GM21515 (cell line): ENCODE results near the gene SYPL1.

ENCODE experiments used
- ATAC-seq: cut with Tn5 transposase; IDR thresholded peaks from one replicate; pipeline ENCODE4 v1.9.1; 2021; ENCODE audit not compliant: unreplicated experiment

The SYPL1 gene

GRCh38 chr7:106095634-106096033 is 16.5 kb downstream of the SYPL1 start:
- no peak for ATAC-seq

DNA sequence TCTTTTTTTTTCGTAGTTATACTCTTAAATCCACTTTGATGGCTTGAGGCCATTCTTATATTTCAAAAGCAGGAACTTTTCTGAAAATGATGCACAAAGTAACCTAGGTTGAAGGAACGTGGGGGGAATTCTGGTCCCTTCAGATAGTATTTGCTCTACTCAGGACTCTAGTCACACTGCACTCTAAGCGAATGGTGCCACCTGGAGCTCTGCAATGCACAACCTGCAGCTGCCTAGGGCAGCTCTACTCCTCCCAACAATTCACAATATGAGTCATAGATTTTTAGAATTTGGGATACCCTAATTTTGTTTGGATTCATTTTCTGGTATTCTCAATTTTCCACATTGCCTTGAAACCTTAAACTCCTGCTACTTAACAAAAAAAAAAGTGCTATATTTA is 17.3 kb downstream of the SYPL1 start:
- no peak for ATAC-seq

DNA sequence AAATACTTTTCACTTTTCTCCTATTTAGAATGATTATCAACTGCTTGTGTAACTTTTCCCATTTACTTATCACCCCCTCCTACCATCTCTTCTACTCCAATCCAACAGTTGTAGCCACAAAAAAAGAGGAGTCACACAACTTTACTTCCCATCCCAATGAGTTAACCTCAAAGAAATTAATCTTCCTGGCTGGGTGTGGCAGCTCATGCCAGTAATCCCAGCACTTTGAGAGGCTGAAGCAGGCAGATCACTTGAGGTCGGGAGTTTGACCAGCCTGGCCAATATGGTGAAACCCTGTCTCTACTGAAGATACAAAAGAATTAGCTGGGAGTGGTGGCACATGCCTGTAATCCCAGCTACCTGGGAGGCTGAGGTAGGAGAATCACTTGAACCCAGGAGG is 19.9 kb downstream of the SYPL1 start:
- ATAC-seq, result no peak

DNA sequence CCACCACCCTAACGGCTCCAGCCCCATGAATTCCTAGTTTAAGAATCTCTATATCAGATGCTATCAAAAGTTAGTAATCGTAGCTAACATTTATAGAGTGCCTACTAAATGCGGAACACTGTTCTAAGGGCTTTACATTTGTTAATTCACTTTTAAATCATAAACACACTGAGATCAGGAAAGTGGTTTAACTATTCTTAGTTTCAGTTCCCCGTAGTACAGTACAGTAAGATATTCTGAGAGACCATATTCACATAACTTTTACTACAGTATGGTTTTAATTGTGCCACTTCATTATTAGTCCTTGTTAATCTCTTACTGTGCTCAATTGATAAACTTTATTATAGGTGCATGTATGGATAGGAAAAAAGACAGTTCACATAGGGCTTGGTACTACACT is 22.5 kb downstream of the SYPL1 start:
- peak; percentile 88 for ATAC-seq

DNA sequence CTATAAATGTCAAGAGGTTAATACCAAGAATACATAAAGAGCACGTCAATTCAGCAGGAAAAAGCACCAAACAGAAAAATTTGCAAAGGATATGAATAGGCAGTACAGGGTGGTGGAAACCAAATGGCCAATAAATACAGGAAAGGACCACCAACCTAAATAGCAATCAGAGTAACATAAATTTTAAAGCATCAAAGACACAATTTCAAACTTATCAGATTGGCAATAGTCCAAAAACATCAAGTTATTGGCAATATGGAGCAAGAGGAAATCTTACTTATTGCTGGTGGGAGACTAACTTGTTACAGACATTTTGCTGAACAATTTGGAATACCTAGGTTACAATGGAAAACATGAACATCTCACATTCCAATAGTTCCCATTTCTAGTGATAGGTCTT is 24.1 kb downstream of the SYPL1 start:
- no peak for ATAC-seq

DNA sequence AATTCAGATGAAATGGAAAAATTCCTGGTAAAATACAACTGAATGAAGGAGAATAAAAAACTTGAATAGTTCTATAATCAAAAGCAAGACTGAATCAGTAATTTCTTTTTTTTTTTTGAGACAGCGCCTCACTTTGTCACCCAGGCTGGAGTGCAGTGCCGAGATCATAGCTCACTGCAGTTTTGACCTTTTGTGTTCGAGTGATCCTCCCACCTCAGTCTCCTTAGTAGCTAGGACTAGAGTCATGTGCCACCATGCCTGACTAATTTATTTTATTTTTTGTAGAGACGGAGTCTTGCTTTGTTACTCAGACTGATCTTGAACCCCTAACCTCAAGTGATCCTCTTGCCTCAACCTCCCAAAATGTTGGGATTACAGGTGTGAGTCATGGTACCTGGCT is 26.1 kb downstream of the SYPL1 start:
- ATAC-seq, result no peak

- ATAC-seq, result no peak
These were observed 27.1 kb downstream of the SYPL1 start for GRCh38 chr7:106085015-106085414.

- ATAC-seq, result no peak
These were observed 28.4 kb downstream of the SYPL1 start for GRCh38 chr7:106083717-106084116.

- no peak for ATAC-seq
These were observed 29.8 kb downstream of the SYPL1 start for GRCh38 chr7:106082087-106082854.

GRCh38 chr7:106080300-106080987 is 31.7 kb downstream of the SYPL1 start:
- no peak for ATAC-seq

DNA sequence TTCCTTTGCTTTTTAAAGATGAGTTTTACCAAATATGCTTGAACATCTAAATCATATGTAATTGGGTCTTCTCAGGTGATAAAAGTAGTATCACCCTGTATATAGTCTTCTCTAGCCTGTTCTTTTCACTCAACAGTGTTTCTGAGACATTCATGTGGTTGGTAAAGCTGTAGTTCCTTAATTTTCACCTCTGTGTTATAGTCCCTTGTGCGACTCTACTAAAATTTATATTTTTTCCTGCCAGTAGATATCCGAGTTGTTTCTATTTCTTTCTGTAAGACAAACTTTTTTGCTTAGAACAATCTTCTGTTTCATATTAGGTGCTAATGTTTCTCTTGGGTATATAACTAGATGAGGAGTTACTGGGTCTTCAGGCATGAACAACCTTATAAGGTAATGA is 35.6 kb downstream of the SYPL1 start:
- no peak for ATAC-seq

DNA sequence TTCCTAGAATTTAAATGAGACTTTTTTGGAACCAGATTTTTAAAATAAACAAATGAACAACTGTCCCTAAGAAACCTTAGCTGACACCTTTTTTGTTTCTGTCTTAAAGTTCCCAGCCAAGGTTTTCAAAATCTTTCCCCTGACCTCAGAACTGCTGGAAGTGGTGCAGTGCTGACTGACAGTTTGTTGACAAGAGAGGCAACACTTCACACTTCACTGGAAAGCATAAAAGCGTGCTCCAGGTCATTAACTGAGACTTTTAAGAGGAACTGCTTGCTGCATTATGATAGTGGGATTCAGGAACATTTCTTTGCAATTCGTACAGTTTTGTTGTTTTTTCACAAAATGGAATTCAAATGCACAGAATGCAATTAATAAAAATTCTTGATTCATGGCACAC is 36.2 kb downstream of the SYPL1 start:
- no peak for ATAC-seq

DNA sequence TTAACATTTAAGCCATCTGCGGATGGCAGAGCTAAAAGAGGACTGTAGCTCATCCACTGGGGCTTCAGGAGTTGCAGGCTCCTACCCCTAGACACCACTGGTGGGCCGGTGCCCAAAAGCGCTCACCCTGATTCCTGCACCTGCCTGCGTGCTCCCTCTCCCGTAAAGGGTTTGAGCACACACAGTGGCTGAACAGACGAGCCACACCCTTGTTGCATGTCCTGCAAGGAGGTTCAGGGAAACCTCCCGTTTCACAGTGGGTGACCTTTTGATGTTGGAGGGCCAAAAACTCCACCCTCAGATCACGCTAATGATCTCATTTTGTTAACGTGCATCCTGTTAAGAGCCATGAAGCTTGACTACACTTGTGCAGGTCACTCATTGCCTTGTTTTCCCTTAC is 37.9 kb downstream of the SYPL1 start:
- ATAC-seq, result no peak

DNA sequence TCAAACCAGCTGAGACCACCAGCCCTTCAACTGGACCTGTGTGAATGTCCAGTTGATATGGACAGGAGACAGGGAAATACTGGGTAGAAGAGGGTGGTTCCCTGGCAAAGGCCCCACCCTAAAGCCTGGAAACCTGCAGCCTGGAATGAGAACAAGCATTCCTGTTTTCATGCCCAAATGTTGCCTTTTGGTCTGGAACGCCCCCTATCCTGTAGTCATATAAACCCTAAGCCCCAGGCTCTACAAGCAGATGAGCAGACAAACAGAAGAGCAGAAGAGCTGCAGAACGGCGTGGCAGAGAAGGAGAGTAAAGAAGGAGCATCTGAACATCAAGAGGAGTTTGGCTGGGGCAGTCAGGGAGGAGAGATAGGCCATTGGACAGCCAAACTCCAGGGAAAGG is 38.4 kb downstream of the SYPL1 start:
- ATAC-seq, result no peak

DNA sequence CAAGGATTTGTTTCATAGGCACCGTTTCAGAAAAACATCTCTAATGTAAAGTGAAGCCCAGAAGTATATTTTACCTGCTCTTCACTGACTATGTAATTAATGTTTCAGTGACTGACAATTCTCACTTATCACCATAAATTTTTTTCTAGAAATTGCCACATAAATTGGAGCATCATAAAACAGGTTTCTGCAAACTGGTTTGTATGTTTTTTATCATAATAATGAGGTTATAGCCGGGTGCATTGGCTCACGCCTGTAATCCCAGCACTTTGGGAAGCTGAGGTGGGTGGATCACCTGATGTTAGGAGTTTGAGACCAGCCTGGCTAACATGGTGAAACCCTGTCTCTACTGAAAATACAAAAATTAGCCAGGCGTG is 39.4 kb downstream of the SYPL1 start:
- ATAC-seq, result no peak

DNA sequence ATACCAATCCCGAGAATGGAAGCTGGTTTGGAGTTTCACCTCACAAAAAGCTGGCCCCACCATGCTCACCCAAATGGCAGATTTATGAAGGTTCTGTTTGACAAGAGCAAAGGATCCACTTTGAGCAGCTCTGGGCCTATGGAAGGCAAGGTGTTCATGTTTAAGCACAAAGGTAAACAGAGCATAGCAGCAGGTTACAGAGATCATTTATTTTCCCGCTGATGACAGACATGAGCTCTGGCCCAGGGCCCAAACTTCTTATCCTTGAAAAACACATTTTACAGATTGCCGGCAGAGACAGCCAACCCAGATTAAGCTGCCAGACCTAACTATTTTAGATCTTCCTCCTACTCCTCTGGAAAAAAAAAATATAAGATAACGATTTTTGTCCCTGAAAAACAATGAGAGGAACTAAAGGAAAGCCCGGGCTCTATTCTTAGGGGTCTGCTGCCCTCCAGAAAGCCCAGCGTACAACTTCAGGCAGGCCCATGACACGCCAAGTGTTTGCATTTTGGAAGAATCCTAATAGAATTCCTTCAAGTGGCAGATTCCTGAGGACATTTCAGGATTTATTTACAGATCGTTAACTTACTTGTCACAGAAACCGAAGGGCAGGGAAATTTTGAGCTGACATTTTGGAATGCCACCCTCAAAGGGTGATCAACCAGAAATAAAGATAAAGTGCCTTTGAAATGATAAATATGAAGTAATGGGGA is 40.0 kb downstream of the SYPL1 start:
- no peak for ATAC-seq

DNA sequence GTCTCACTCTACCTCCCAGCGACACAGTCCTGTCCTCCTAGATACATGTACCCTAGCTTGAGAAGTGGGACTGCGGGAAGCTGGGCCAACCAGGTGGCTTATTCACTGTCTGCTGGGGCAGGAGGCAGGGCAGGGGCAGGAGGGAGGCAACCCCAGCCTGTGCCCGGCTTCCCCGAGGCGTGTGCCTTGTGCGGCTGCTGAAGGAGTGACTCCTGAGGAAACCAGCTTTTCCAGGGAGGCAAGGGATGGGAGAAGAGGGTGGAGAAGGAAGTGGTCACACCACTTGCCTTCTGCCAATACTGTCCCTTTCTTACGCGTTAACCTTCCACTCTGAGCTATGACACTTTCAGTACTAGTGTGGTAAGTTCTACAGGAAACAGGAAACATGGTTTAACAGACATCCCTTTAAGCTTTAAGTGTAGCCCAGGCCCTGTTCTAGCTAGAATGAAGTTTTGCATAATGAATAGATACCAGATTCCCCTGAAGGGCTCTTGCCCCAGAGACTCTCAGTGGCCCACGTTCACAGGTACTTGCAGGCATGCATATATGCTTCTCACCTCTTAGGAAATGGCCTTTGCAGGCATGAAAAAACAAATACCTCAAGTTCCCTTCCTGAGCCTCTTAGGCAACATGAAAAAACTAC is 40.6 kb downstream of the SYPL1 start:
- peak; percentile 96 for ATAC-seq

DNA sequence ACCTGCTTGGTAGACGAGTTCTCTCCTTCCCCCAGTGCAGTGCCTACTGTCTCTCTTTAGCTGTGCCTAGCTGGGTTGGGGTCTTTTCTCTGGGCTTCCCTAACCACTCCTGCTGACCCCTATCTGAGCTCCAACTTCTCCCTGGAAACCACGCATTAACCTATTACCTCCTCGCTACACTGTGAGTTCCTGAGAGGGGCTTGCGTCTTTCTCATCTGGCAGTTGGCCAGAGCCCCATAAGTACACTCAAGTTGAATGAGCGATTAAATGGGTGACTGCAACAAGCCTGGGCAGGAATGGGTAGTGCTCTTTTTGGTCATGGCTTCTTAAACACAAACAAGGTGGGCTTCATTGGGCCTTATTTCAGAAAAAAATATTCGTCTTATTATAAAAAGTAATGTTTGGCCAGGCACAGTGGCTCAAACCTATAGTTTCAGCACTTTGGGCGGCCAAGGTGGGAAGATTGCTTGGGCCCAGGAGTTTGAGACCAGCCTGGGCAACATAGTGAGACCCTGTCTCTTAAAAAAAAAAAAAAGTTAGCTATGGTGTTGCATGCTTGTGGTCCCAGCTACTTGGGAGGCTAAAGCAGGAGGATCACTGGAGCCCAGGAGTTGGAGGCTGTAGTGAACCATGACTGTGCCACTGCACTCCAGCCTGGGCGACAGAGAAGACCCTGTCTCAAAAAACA is 41.4 kb downstream of the SYPL1 start:
- ATAC-seq, result no peak

DNA sequence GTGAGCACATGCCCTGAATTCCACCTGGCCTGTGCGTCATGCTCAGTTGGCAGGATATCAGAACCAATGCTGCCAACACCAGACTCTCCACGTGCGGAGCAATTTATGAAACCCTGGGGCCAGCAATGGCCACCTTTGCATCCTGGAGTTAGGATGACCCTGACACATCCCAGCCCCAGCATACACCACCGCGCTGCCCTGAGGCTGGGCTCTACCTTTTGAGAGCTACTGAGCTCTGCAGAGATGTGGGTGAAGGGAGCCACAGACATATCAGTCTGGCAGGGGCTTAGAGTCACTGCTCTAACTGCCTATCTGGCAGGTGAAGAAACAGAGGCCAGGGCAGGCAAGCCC is 41.9 kb downstream of the SYPL1 start:
- ATAC-seq, result no peak

GRCh38 chr7:106069471-106070200 is 42.5 kb downstream of the SYPL1 start:
- ATAC-seq, result no peak

DNA sequence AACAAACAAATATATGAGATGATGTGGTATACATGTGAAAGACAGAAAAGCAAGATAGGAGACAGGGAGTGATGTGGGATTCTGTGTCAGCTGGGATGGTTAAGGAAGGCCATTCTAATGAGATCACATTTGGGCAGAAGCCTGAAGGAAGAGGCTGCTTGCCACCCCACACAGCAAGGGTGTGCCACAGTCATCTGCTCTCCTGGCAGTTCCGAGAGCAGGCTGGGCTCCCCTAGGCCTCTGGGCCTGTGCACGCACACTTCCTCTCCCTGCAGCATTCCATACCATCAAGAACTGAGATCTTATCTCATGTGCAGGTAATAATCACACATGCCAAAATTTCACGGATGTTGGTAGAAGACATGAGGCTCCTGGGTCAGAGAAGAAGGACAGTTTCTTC is 43.1 kb downstream of the SYPL1 start:
- no peak for ATAC-seq
